OCI-LY7 (cell line): ENCODE measurements around the gene ALPG.

ENCODE experiments used
- CTCF ChIP-seq: fragments of 200-600 bp; sonication (generic); conservative IDR thresholded peaks from 2 replicates; pipeline ENCODE4 v1.5.1; 2014; ENCODE audit warnings: mild to moderate bottlenecking, antibody characterized with exemption, low read length, moderate library complexity, mixed read lengths
- EZH2phosphoT487 ChIP-seq: fragments of 200-600 bp; sonication (generic); IDR thresholded peaks from 2 replicates; pipeline ENCODE4 v1.6.1; 2018; ENCODE audit warnings: low read depth, borderline replicate concordance, mild to moderate bottlenecking, mixed run types, antibody characterized with exemption, low read length, moderate library complexity, mixed read lengths

- no peak for TF ChIP-seq CTCF
- TF ChIP-seq EZH2phosphoT487: no peak
These were observed 45.0 kb upstream of the ALPG start for GRCh38 chr2:232361646-232362045.
